HCT116 (cell line): ENCODE measurements around the gene CYP3A7. TPM values are rescaled to one million over a fixed set of nuclear protein-coding genes. Genes with fewer than 3 reads are reported as not detected.
A peak's percentile ranks its signal among the peaks of the same experiment; 100 is the strongest.

ENCODE experiments used
- ATAC-seq: fragments of 200-7000 bp; cut with Tn5 transposase; 2 replicates; pipeline ENCODE4 v1.9.1; 2020; ENCODE audit warnings: mild to moderate bottlenecking, moderate library complexity
- BruUV-seq: library from RNA; stranded (reverse); fragments of 400-500 nt; replicated peaks from 2 replicates; lab custom pipeline; 2021; lab: Mats Ljungman, UMichigan
- CTCF ChIA-PET: fragments of 300-600 bp; sonication (Branson Sonifier 250); formaldehyde crosslinking; loops from one replicate; lab custom pipeline; 2021; ENCODE audit warnings: antibody characterized with exemption; lab: Charles Lee
- POLR2A ChIA-PET: fragments of 300-600, 350-600 bp; sonication (Branson Sonifier 250); formaldehyde crosslinking; loops from one replicate; lab custom pipeline; 2021; ENCODE audit warnings: antibody characterized with exemption; lab: Charles Lee
- RAD21 ChIA-PET, 2 experiments: fragments of 300-600 bp; sonication (Branson Sonifier 250); formaldehyde crosslinking; loops; one replicate each; lab custom pipeline; 2023; ENCODE audit warnings: low total read pairs in 2 of 2; ENCODE audit not compliant: uncharacterized antibody in 2 of 2, unreplicated experiment in 2 of 2, low non-redundant PET in 1 of 2; lab: Charles Lee
- DNase-seq: peaks from one replicate; pipeline ENCODE4 v3.0.0-alpha.2; 2010; ENCODE audit warnings: low read depth, low spot score
- H2AFZ ChIP-seq: fragments of 200-600 bp; shearing (Covaris generic), sonication (generic); 2 replicates; pipeline ENCODE4 v1.6.1; 2017; ENCODE audit warnings: low read depth, mixed run types, mixed read lengths, antibody characterized with exemption, low read length; ENCODE audit not compliant: poor library complexity, severe bottlenecking
- H3K27ac ChIP-seq: 2 replicates; pipeline ENCODE4 v1.5.1; 2012; ENCODE audit warnings: low read depth, low read length
- H3K27me3 ChIP-seq: fragments of 200-600 bp; sonication (generic); 2 replicates; pipeline ENCODE4 v1.6.1; 2016; ENCODE audit warnings: mixed run types, low read length, mixed read lengths; ENCODE audit not compliant: insufficient read depth
- H3K36me3 ChIP-seq, 2 experiments: fragments of 200-500 bp in 1 of 2; fragments of 200-600 bp in 1 of 2; sonication (Bioruptor generic) in 1 of 2; sonication (generic) in 1 of 2; 2 replicates each; pipeline versions ENCODE4 v1.5.1 to v1.6.1; 2014 to 2016; ENCODE audit warnings: low read length in 2 of 2, inconsistent platforms in 1 of 2, mixed read lengths in 1 of 2, mixed run types in 1 of 2; ENCODE audit not compliant: insufficient read depth in 2 of 2, control insufficient read depth in 1 of 2
- H3K4me1 ChIP-seq, 2 experiments: fragments of 200-600 bp in 1 of 2; sonication (generic) in 1 of 2; 2 replicates each; pipeline versions ENCODE4 v1.5.1 to v1.6.1; 2012 to 2017; ENCODE audit warnings: low read length in 2 of 2, inconsistent platforms in 1 of 2, mild to moderate bottlenecking in 1 of 2, mixed read lengths in 1 of 2, mixed run types in 1 of 2, moderate library complexity in 1 of 2; ENCODE audit not compliant: insufficient read depth in 2 of 2, control insufficient read depth in 1 of 2
- H3K4me2 ChIP-seq: fragments of 200-600 bp; sonication (generic); 2 replicates; pipeline ENCODE4 v1.6.1; 2017; ENCODE audit warnings: mixed run types, low read length, mixed read lengths
- H3K4me3 ChIP-seq, 2 experiments: fragments of 200-600 bp in 1 of 2; sonication (generic) in 1 of 2; replicated peaks in 1 of 2; 2 replicates each; pipeline ENCODE4 v1.5.1; 2011 to 2016; ENCODE audit warnings: low read length in 2 of 2, control low read depth in 1 of 2, low read depth in 1 of 2, mild to moderate bottlenecking in 1 of 2, mixed read lengths in 1 of 2, mixed run types in 1 of 2
- H3K79me2 ChIP-seq: fragments of 200-600 bp; sonication (generic); 2 replicates; pipeline ENCODE4 v1.6.1; 2017; ENCODE audit warnings: mild to moderate bottlenecking, mixed run types, low read length, moderate library complexity, mixed read lengths; ENCODE audit not compliant: insufficient read depth
- H3K9ac ChIP-seq: fragments of 200-600 bp; sonication (generic); 2 replicates; pipeline ENCODE4 v1.6.1; 2016; ENCODE audit warnings: low read length, mixed read lengths
- H3K9me2 ChIP-seq: fragments of 200-600 bp; sonication (generic), shearing (Covaris generic); 2 replicates; pipeline ENCODE4 v1.6.1; 2017; ENCODE audit warnings: mixed run types, mild to moderate bottlenecking, moderate library complexity; ENCODE audit not compliant: insufficient read depth
- H3K9me3 ChIP-seq, 2 experiments: fragments of 200-500 bp in 1 of 2; fragments of 200-600 bp in 1 of 2; sonication (Bioruptor generic) in 1 of 2; sonication (generic) in 1 of 2; 2 replicates each; pipeline ENCODE4 v1.6.1; 2014 to 2017; ENCODE audit warnings: low read length in 2 of 2, mixed read lengths in 2 of 2, inconsistent platforms in 1 of 2, low read depth in 1 of 2, mild to moderate bottlenecking in 1 of 2, mixed run types in 1 of 2, moderate library complexity in 1 of 2; ENCODE audit not compliant: control insufficient read depth in 1 of 2, insufficient read depth in 1 of 2
- H4K20me1 ChIP-seq: fragments of 200-600 bp; sonication (generic), shearing (Covaris generic); 2 replicates; pipeline ENCODE4 v1.6.1; 2017; ENCODE audit warnings: mixed run types, mild to moderate bottlenecking, moderate library complexity; ENCODE audit not compliant: insufficient read depth
- EZH2 ChIP-seq: fragments of 200-600 bp; sonication (generic); IDR thresholded peaks from 2 replicates; pipeline ENCODE4 v1.6.1; 2017; ENCODE audit warnings: antibody characterized with exemption, mixed run types
- FOSL1 ChIP-seq: IDR thresholded peaks from 2 replicates; pipeline ENCODE4 v1.6.1; 2012; ENCODE audit warnings: low read depth
- JUND ChIP-seq: IDR thresholded peaks from 2 replicates; pipeline ENCODE4 v1.6.1; 2012
- POLR2A ChIP-seq: IDR thresholded peaks from 2 replicates; pipeline ENCODE4 v1.7.0; 2011; ENCODE audit warnings: borderline replicate concordance; ENCODE audit not compliant: insufficient read depth, insufficient read length; ENCODE audit errors: extremely low read depth
- RAD21 ChIP-seq: IDR thresholded peaks from 2 replicates; pipeline ENCODE4 v1.6.1; 2012; ENCODE audit warnings: low read depth, mild to moderate bottlenecking
- REST ChIP-seq: IDR thresholded peaks from 2 replicates; pipeline ENCODE4 v1.6.1; 2012; ENCODE audit warnings: low read depth
- SRF ChIP-seq: IDR thresholded peaks from 2 replicates; pipeline ENCODE4 v1.6.1; 2012; ENCODE audit warnings: low read depth
- ZBTB33 ChIP-seq: IDR thresholded peaks from 2 replicates; pipeline ENCODE4 v1.6.1; 2011; ENCODE audit warnings: mild to moderate bottlenecking, low read length, moderate library complexity; ENCODE audit not compliant: insufficient replicate concordance; ENCODE audit errors: extremely low read depth
- ZNF274 ChIP-seq: fragments of 200-500 bp; sonication (Bioruptor generic); IDR thresholded peaks from 2 replicates; pipeline ENCODE4 v1.6.1; 2014; ENCODE audit warnings: mild to moderate bottlenecking, low read depth, low read length, inconsistent platforms
- intact Hi-C: fragments of 100-400 bp; cut with micrococcal nuclease; formaldehyde crosslinking; loops from 2 replicates; pipeline ENCODE4 v1.10.0; 2022
- total RNA-seq: library from RNA; stranded (reverse); gene quantifications from one replicate; pipeline ENCODE4 v1.2.1, GENCODE V29; 2021; ENCODE audit not compliant: unreplicated experiment
- TF ChIP-seq, protein P1 (sequence below): IDR thresholded peaks from 2 replicates; pipeline ENCODE4 v1.6.1; 2012

Gene CYP3A7
- total RNA-seq, 1 experiment from 2014 or later, result not detected

GRCh38 chr7:99766484-99767099 is 31.6 kb upstream of the CYP3A7 start:
- Histone ChIP-seq H3K36me3 (no peaks in the 10 kb centered on the region), H3K9me2 (no peaks in the 10 kb centered on the region), H3K9ac (no peak overlapping the region), H3K27me3 (no peaks in the 10 kb centered on the region), H3K9me3 (no peaks in the 10 kb centered on the region), H3K79me2 (no peaks in the 10 kb centered on the region), H3K27ac (no peak overlapping the region), H4K20me1 (no peaks in the 10 kb centered on the region), H2AFZ (no peak overlapping the region), H3K4me1 (no peaks in the 10 kb centered on the region), H3K4me3 (no peak overlapping the region), H3K4me2 (no peak overlapping the region)
- ATAC-seq (no peak), DNase-seq (no peak)
- TF ChIP-seq REST, result no peak
- TF ChIP-seq FOSL1, result 0 out of 2 replicates have a peak, but pooled peaks have one; percentile 13
- TF ChIP-seq SRF, result no peak
- no peak for TF ChIP-seq ZNF274
- no peak for TF ChIP-seq EZH2
- ChIA-PET POLR2A (no interaction called here), CTCF (no interaction called here), RAD21 (no interaction called here)
- intact Hi-C loops, result no loop called here
- BruUV-seq, result no TSS peak

DNA sequence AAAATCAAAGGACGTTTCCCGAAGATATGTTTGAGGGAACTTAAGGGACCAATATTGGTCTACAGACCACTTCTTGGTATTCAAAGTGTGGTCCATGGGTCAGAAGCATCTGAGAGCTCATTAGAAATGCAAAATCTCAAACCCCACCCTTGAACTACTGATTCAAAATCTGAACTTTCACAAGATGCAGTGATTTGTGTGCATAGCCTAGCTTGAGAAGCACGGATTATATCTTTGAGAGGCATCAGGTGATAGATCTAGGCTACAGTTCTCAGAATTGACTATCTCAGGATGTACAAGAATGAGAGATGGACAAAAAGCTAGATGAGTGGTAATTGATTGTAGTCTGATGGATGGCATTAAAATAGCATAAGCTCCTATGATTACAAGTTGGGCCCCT is 29.5 kb upstream of the CYP3A7 start:
- no peaks in the 10 kb centered on the region for H3K9me2 ChIP-seq
- H3K4me3 ChIP-seq, result no peak overlapping the region
- no peak overlapping the region for H3K27ac ChIP-seq
- no peaks in the 10 kb centered on the region for H3K36me3 ChIP-seq
- no peak overlapping the region for H2AFZ ChIP-seq
- H3K4me2 ChIP-seq, result no peak overlapping the region
- no TSS peak for BruUV-seq
- no peak overlapping the region for H3K9ac ChIP-seq
- H4K20me1 ChIP-seq, result no peaks in the 10 kb centered on the region
- DNase-seq, result no peak
- RAD21 ChIA-PET, result no interaction called here
- no peak for ATAC-seq
- H3K9me3 ChIP-seq, result no peaks in the 10 kb centered on the region
- CTCF ChIA-PET, result no interaction called here
- POLR2A ChIA-PET, result no interaction called here
- no peaks in the 10 kb centered on the region for H3K4me1 ChIP-seq
- intact Hi-C loops, result no loop called here
- no peaks in the 10 kb centered on the region for H3K79me2 ChIP-seq
- no peaks in the 10 kb centered on the region for H3K27me3 ChIP-seq
- no peak for TF ChIP-seq POLR2A
- no peak for TF ChIP-seq FOSL1
- TF ChIP-seq ZBTB33, result no peak
- no peak for TF ChIP-seq JUND
- TF ChIP-seq, protein P1, sequence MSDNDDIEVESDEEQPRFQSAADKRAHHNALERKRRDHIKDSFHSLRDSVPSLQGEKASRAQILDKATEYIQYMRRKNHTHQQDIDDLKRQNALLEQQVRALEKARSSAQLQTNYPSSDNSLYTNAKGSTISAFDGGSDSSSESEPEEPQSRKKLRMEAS, result no peak
- TF ChIP-seq RAD21, result no peak
- TF ChIP-seq REST, result no peak
